ENCODE results near the gene ARHGEF12. TPM values are rescaled to one million over a fixed set of nuclear protein-coding genes. Genes with fewer than 3 reads are reported as not detected.
A peak's percentile ranks its signal among the peaks of the same experiment; 100 is the strongest.

Gene ARHGEF12
- total RNA-seq, 4 donors from 2014 or later, result 92.1 to 122 (median 104) TPM

- WGBS, 2 donors, result 4 to 7% methylated on average over 18 of the region's 18 CpGs
These were observed 1.3 kb downstream of the ARHGEF12 start for GRCh38 chr11:120337355-120338106.

GRCh38 chr11:120338107-120338933, 2.1 kb downstream of the ARHGEF12 start:
- WGBS, 2 donors, result 8 to 18% methylated on average over 7 of the region's 7 CpGs
- Histone ChIP-seq H3K36me3 (no peaks in the 10 kb centered on the region), H3K27ac (peak overlapping the region; percentile 64 to 99 (median 91)), H3K27me3 (no peaks in the 10 kb centered on the region), H3K4me3 (peak overlapping the region; percentile 69 to 86 (median 83)), H3K9me3 (no peaks in the 10 kb centered on the region), H3K4me1 (peaks cover 0 to 64% (median 21%) of the 10 kb centered on the region in 4 donors)
- no peak for DNase-seq (ENCODE audit: low spot score in 2 of 2)
- TF ChIP-seq POLR2A (IDR thresholded peaks at IDR 0.05), result no peak
- no peak for TF ChIP-seq EP300 (IDR thresholded peaks at IDR 0.05)
- TF ChIP-seq CTCF (IDR thresholded peaks at IDR 0.05), result no peak

More at GRCh38 chr11:120337355-120338106, 1.3 kb downstream of the ARHGEF12 start:
- H3K4me3 ChIP-seq, result peak overlapping the region; percentile 69 to 86 (median 83)
- no peak for DNase-seq (ENCODE audit: low spot score in 2 of 2)
- H3K36me3 ChIP-seq, result no peaks in the 10 kb centered on the region
- no peak for TF ChIP-seq POLR2A (IDR thresholded peaks at IDR 0.05)
- no peak for TF ChIP-seq EP300 (IDR thresholded peaks at IDR 0.05)
- H3K4me1 ChIP-seq, result peaks cover 0 to 61% (median 15%) of the 10 kb centered on the region in 4 donors
- no peaks in the 10 kb centered on the region for H3K9me3 ChIP-seq
- H3K27me3 ChIP-seq, result no peaks in the 10 kb centered on the region
- peak overlapping the region; percentile 84 to 99 (median 92) for H3K27ac ChIP-seq

- no peaks in the 10 kb centered on the region for H3K9me3 ChIP-seq
- H3K36me3 ChIP-seq, result no peaks in the 10 kb centered on the region
- WGBS, 2 donors, result 12 to 14% methylated on average over 6 of the region's 6 CpGs
- H3K27ac ChIP-seq, result peak overlapping the region; percentile 64 to 99 (median 91)
- no peaks in the 10 kb centered on the region for H3K27me3 ChIP-seq
- DNase-seq (ENCODE audit: low spot score in 2 of 2), result no peak
- peaks cover 0 to 65% (median 31%) of the 10 kb centered on the region in 4 donors for H3K4me1 ChIP-seq
- peak in 1 of 2 donors; percentile 87 for TF ChIP-seq EP300 (IDR thresholded peaks at IDR 0.05)
- TF ChIP-seq CTCF (IDR thresholded peaks at IDR 0.05), result no peak
- TF ChIP-seq POLR2A (IDR thresholded peaks at IDR 0.05), result peak in 1 of 2 donors; percentile 54
- peak overlapping the region; percentile 69 to 86 (median 83) for H3K4me3 ChIP-seq
These were observed 3.2 kb downstream of the ARHGEF12 start for GRCh38 chr11:120339394-120339890.

GRCh38 chr11:120340529-120340928, 4.3 kb downstream of the ARHGEF12 start:
- no peaks in the 10 kb centered on the region for H3K9me3 ChIP-seq
- no peak overlapping the region for H3K4me3 ChIP-seq
- H3K27ac ChIP-seq, result peak overlapping the region in 3 of 4 donors; percentile 84 to 99 (median 98)
- H3K4me1 ChIP-seq, result peaks cover 0 to 74% (median 38%) of the 10 kb centered on the region in 4 donors
- no peak for TF ChIP-seq EP300 (IDR thresholded peaks at IDR 0.05)
- TF ChIP-seq POLR2A (IDR thresholded peaks at IDR 0.05), result no peak
- TF ChIP-seq CTCF (IDR thresholded peaks at IDR 0.05), result no peak
- no peak for DNase-seq (ENCODE audit: low spot score in 2 of 2)
- no peaks in the 10 kb centered on the region for H3K36me3 ChIP-seq
- WGBS, 2 donors, result 12 to 20% methylated on average over 2 of the region's 2 CpGs
- H3K27me3 ChIP-seq, result no peaks in the 10 kb centered on the region

GRCh38 chr11:120342226-120342625, 6.0 kb downstream of the ARHGEF12 start:
- no peaks in the 10 kb centered on the region for H3K36me3 ChIP-seq
- no peak overlapping the region for H3K4me3 ChIP-seq
- 47 to 52% methylated on average over 3 of the region's 3 CpGs for WGBS, 2 donors
- H3K27me3 ChIP-seq, result no peaks in the 10 kb centered on the region
- no peak for TF ChIP-seq CTCF (IDR thresholded peaks at IDR 0.05)
- no peak for TF ChIP-seq POLR2A (IDR thresholded peaks at IDR 0.05)
- TF ChIP-seq EP300 (IDR thresholded peaks at IDR 0.05), result no peak
- DNase-seq (ENCODE audit: low spot score in 2 of 2), result no peak
- peaks cover 0 to 88% (median 46%) of the 10 kb centered on the region in 4 donors for H3K4me1 ChIP-seq
- peak overlapping the region in 2 of 4 donors; percentile 30 to 99 for H3K27ac ChIP-seq
- no peaks in the 10 kb centered on the region for H3K9me3 ChIP-seq
